Esophagus muscularis mucosa (tissue), 3 donors: ENCODE results near the gene CALCR.

ENCODE experiments used
- CTCF ChIP-seq, 3 experiments: fragments of 200-600 bp in 2 of 3; fragments of 450-650 bp in 1 of 3; sonication (generic) in 2 of 3; IDR thresholded peaks; one replicate each; pipeline ENCODE4 v1.5.1; 2017 to 2019; ENCODE audit warnings: antibody characterized with exemption in 3 of 3, mild to moderate bottlenecking in 2 of 3, moderate library complexity in 1 of 3
- EP300 ChIP-seq: sonication (generic); formaldehyde crosslinking; IDR thresholded peaks from one replicate; pipeline ENCODE4 v1.6.1; 2017; ENCODE audit warnings: antibody characterized with exemption

GRCh38 chr7:93453262-93453661 is 121.3 kb downstream of the CALCR start:
- TF ChIP-seq EP300 (no peak), CTCF (IDR thresholded peaks at IDR 0.05) (no peak)
